ENCODE results near the gene NKAIN4.

NKAIN4 gene

DNA sequence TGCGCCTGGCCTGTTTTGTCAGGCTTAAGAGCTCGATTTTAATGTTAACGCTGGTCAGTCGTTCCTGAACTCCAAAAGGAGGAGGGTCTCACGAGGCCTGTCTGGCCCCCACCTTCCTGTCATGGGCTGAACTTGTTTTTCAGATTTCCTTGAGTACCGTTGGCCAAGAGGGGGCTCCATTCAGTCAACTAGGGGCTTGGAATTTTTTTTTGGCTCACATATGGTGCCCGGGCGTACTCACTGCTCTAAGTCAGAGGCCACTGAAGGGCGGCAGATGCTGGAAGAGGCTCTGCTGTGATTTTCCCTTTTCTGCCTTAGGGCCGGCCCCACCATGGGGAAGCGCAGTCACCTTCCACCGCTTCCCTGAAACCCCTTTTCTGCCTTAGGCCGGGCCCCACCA lies 25.5 kb downstream of the NKAIN4 start:
- H3K27ac ChIP-seq: no peak overlapping the region
- TF ChIP-seq, protein P1, sequence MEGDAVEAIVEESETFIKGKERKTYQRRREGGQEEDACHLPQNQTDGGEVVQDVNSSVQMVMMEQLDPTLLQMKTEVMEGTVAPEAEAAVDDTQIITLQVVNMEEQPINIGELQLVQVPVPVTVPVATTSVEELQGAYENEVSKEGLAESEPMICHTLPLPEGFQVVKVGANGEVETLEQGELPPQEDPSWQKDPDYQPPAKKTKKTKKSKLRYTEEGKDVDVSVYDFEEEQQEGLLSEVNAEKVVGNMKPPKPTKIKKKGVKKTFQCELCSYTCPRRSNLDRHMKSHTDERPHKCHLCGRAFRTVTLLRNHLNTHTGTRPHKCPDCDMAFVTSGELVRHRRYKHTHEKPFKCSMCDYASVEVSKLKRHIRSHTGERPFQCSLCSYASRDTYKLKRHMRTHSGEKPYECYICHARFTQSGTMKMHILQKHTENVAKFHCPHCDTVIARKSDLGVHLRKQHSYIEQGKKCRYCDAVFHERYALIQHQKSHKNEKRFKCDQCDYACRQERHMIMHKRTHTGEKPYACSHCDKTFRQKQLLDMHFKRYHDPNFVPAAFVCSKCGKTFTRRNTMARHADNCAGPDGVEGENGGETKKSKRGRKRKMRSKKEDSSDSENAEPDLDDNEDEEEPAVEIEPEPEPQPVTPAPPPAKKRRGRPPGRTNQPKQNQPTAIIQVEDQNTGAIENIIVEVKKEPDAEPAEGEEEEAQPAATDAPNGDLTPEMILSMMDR (IDR thresholded peaks at IDR 0.05): no peak
- no peak for TF ChIP-seq ZFX (IDR thresholded peaks at IDR 0.05; ENCODE audit: borderline replicate concordance)

DNA sequence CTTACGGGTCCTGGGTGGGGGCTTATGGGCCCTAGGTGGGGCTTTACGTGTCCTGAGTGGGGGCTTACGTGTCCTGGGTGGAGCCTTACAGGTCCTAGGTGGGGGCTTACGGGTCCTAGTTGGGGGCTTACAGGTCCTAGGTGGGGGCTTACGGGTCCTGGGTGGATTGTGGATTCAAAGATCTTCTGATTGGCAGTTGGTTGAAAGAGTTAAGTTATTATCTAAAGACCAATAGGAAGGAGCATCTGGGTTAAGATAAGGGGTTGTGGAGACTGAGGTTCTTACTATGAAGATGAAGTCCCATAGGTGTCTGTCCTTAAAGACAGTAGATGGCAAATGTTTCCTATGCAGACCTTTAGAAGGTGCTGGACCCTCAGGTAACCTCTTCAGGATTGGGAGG lies 27.0 kb downstream of the NKAIN4 start:
- no peak for TF ChIP-seq ZFX (IDR thresholded peaks at IDR 0.05; ENCODE audit: borderline replicate concordance)
- TF ChIP-seq, protein P1 (IDR thresholded peaks at IDR 0.05): no peak

DNA sequence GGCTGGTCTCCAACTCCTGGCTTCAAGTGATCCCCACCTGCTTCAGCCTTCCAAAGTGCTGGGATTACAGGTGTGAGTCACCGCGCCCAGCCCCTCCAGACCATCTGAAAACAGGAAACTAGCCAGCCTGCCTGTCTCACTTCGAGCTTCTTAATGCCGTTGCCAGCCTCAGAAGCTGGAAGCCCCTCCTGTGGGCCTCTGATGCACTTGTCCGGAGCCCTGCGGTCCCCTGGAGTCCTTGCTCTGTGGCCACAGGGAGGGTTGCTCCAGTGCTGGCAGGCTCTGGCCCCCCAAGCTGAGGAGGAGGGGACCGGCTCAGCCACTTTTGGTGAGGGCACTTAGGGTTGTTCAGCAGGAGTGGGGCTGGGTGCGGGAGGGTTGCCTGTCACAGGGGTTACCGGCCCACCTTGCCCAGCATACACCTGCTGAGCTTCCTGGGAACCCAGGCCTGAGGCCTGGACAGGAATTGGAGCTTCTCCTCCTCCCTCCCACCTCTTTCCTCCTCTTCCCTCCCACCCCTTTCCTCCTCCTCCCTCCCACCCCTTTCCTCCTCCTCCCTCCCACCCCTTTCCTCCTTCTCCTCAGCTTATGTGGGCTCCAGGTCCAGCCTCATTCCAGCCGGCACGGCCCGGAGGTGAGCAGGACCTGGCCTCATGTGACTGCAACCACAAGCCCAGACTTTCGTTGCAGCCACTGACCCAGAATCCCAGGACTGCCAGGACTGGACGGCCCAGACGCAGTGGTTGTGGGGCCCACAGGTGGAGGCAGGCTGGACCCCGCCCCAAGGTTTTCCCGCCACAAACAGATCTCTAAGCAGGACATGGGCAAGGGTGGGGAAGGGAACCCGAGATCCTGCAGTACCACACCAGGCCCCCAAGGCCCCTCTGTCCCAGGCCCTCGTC lies 28.0 kb downstream of the NKAIN4 start:
- no peak for TF ChIP-seq ZFX (IDR thresholded peaks at IDR 0.05; ENCODE audit: borderline replicate concordance)
- TF ChIP-seq, protein P1 (IDR thresholded peaks at IDR 0.05): no peak
- H3K27ac ChIP-seq: no peak overlapping the region

More for the DNA sequence above, 27.0 kb downstream of the NKAIN4 start:
- H3K27ac ChIP-seq: no peak overlapping the region

DNA sequence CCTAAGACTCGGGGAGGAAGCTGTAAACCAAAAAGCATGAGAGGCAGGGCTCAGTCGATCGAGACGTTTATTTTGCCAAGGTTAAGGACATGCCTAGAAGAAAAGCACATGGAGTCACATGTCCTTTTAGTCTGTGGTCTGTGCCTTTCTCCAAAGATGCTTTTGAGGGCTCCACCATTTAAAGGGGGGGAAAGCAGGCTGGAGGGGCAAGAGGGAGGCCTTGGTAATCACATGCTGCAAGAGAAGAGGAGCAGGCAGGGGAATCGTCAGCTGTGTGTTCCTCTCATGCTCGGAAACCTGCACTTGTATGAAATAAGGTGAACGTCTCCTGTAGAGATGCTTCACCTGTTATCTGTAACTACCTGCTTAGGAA lies 29.2 kb downstream of the NKAIN4 start:
- H3K27ac ChIP-seq: no peak overlapping the region

DNA sequence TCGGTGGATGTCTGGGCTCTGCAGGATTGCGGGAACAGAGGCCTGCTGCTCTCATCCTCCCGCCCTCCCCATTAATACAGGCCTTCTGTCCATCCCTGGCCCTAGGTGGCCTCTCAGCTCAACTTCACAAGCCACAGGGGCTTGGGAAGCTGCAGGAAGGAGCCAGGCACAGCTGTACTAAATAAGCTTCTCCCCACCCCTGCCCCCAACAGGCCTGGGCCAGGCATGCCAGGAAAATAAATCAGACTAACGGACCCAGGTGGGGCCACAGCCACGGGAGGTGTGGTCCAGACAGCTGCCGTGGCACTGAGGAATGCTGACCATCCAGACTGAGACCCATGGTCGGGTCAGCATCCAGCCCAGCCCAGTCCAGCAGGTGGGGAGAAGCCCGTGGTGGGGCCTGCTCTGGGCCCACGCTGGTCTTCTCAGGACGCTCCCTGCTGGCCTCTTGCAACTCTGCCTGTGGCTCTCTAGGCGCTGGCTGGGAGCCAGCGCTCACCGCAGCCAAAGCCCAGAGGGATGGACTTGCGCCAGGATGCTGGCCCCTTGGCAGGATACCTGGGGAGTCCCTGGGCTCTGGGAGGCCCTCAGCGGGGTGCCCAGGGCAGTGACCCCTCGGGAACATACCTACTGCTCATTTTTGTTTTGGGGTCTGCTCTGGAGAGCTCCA lies 29.7 kb downstream of the NKAIN4 start:
- TF ChIP-seq, protein P1 (IDR thresholded peaks at IDR 0.05): peak; percentile 17; the same call in 1 of the 2 replicates
- no peak for TF ChIP-seq ZFX (IDR thresholded peaks at IDR 0.05; ENCODE audit: borderline replicate concordance)
- H3K27ac ChIP-seq: no peak overlapping the region

More for the DNA sequence above, 29.2 kb downstream of the NKAIN4 start:
- TF ChIP-seq, protein P1 (IDR thresholded peaks at IDR 0.05): no peak
- TF ChIP-seq ZFX (IDR thresholded peaks at IDR 0.05; ENCODE audit: borderline replicate concordance): no peak

DNA sequence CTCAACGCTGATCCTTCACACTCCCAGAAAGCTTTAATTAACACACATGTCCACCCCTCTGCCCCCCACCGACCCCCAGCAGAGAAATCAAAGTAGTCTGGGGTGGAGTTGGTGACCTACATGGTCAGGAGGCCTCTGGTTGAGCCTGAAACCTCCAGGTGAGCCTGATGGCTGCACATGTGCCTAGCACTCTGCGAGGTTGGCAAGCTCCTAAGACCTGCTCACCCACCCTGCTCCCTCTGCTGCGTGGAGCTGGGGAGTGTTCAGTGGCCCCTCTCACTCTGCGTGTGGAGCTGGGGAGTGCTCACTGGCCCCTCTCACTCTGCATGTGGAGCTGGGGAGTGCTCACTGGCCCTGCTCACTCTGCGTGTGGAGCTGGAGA lies 30.4 kb downstream of the NKAIN4 start:
- H3K27ac ChIP-seq: no peak overlapping the region
- TF ChIP-seq, protein P1 (IDR thresholded peaks at IDR 0.05): no peak
- no peak for TF ChIP-seq ZFX (IDR thresholded peaks at IDR 0.05; ENCODE audit: borderline replicate concordance)

Measured in 22Rv1 (cell line).